COLO668 (cell line): ENCODE data around the gene ABCF2.

Experiments used
- DNase-seq: peaks from one replicate; lab custom pipeline; 2025; ENCODE audit not compliant: unreplicated experiment; lab: John Stamatoyannopoulos, UW

The ABCF2 gene

DNA sequence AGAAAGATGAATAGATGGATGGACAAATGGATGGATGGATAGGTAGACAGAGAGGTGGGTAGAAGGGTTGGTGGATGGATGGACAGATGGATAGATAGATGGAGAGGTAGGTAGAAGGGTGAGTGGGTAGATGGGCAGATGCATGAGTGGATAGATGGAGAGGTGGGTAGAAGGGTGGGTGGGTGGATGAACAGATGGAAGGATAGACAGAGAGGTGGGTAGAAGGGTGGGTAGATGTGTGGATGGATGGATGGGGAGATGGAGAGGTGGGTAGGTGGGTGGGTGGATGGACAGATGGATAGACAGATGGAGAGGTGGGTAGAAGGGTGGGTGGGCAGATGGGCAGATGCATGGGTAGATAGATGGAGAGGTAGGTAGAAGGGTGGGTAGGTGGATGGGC lies 29.1 kb downstream of the ABCF2 start:
- no peak for DNase-seq

DNA sequence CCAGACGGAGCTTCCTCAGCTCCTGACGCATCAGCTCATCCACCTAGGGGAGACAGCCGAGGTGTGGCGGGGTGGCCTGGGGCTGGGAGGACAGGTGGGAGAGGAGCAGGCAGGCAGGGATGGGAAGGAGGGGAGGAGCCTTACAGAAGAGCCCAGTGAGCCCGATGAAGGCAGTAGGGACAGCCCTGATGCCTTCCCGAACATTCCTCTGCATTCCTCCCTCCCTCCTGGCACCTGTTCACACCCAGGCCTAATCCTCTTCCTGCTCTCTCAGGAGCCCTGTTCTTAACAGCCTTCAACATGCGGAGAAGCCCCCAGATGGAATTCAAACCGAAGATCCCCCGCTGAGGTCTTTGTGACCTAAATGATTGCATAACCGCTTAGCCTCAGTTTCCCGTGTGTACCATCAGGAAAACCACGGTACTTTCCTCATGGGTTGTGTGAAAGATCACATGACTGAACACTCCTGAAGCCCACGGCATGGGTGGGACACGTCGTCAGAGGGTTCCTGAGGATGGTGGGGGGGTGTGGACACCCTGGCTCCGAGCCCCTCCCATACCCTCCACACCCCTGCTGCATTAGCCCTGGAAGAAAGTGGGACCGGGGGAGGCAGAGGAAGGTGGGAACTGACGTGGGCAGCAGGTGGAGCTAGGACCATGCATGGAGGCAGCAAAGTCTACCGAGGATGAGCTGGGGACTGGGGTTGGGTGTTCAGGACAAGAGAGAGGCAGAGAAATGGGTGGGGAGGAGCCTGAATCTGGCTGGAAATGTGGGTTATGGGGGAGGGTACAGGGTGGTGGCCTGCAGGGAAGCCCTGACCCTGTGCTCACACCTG lies 31.2 kb downstream of the ABCF2 start:
- no peak for DNase-seq

DNA sequence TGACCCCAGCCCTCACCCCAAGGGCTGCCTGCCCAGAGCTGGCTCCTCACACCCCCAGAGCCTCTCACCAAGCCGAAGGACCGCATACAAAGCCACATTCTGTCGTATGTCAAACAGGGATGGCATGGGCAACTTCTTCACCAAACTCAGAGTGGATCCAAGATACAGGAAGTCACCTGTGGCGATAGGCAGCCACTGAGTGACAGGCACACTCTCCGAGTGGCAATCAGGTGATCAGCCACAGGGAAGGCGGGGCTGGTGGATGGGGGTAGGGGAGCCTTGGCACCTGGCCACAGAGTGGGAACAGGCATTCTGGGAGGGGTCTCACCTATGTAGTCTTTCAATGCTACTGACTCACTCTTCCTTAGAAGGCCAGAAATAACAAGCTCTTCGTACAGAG lies 32.8 kb downstream of the ABCF2 start:
- DNase-seq, result no peak

DNA sequence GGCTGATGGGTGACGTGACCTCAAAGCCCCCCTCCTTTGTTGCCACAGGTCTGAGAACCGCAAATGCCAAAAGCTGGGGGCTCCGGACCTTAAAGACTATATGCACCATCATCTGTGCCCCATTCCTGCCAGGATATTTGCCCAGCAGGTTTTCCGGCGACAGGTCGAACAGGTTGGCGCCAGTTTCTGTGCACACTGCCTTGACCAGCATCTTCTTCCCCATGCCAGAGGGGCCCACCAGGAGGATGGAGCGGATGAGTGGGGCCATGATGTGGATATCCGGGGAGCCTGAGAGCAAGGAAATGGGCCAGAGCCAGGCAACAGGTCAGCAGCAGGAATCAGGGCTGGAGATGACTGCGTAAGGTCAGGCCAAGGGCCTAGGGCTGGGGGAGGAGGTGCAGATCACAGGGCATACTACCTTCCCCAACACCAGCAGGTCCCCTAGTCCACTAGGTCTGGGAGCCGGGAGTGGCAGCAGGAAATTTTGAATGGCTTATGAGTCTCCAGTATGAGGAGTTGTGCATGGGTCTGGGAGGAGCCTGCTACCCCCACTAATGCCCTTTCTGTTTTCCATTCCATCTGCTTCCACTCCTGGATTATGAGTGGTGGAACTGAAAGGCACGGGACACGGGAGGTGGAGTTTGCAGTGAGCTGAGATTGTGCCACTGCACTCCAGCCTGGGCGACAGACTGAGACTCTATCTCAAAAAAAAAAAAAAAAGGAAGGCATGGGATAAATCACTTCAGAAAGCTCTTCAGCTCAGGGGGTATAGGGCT lies 33.6 kb downstream of the ABCF2 start:
- no peak for DNase-seq

GRCh38 chr7:151192002-151192539 lies 34.9 kb downstream of the ABCF2 start:
- no peak for DNase-seq

- DNase-seq, result peak; percentile 9
These were observed 35.5 kb downstream of the ABCF2 start for GRCh38 chr7:151191544-151191943.

- DNase-seq, result no peak
These were observed 38.0 kb downstream of the ABCF2 start for GRCh38 chr7:151189038-151189437.

DNA sequence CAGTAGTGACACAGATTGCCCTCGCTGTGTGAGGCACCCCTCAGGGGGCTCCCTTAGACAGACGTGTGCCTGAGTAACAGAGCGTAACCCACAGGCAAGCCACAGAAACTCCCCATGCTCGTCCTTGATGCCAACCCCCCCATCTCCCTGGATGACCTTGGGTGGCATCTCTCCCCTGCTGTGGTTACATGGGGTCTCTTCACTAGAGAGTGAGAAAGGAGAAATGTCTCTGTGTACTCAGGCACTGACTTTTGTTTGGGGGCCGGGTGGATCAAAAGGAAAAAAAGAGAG lies 38.8 kb downstream of the ABCF2 start:
- no peak for DNase-seq

GRCh38 chr7:151187409-151188251 lies 39.4 kb downstream of the ABCF2 start:
- no peak for DNase-seq

- DNase-seq, result no peak
These were observed 40.2 kb downstream of the ABCF2 start, which contains the start of gene ASB10 for GRCh38 chr7:151186640-151187408. TSS of gene ASB10 (minus strand) at chr7:151187250. CDS start at chr7:151187130, 120 bp downstream.

GRCh38 chr7:151185762-151186639 lies 41.0 kb downstream of the ABCF2 start:
- no peak for DNase-seq

- DNase-seq, result no peak
These were observed 46.0 kb downstream of the ABCF2 start for GRCh38 chr7:151181011-151181431.

GRCh38 chr7:151179946-151180345 lies 47.1 kb downstream of the ABCF2 start:
- DNase-seq, result no peak

DNA sequence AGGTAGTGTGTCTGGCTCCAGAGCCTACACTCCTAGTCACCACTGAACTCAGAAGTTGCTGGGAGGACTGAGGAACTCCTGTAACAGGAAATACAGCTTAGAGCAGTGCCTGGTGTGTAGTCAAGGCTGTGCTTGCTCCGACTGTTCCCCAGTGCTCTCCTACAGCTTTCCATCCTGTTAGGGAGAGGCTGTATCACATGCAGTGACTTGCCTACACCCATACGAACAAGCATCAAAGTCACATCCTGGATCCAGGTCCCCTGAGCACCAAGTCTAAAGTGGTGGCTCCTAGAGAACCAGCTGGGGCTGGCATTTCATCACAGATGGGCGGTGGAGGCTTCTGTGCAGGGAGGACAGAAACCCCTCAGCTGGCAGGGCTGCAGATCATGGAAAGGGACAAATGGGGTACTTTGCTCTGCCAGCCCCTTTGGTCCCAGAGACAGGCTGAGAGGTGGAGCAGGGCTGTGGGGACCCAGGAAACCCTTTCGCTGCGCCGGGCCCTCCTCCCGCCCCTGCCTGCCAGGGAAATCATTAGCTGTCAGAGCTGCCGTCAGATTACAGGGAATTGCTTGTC lies 47.6 kb downstream of the ABCF2 start:
- no peak for DNase-seq

- DNase-seq, result no peak
These were observed 48.2 kb downstream of the ABCF2 start for GRCh38 chr7:151178831-151179230.

DNA sequence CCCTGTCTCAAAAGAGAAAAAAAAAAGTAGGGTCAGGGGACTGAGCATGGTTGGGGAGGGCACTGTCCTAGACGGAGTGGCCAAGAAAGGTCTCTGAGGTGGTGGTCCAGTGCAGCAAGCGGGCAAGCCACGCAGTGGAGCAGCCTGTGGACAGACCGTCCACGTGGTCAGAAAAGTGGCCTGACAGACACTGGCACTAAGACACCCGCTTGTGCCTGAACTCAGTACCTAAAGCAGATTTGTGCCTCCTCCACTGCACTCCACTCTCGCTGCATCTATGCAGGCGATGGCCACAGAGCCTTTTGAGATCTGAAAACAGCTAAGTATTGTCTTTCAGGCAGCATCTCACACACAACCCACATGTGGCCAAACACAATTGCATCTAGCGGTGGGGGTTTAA lies 48.8 kb downstream of the ABCF2 start:
- no peak for DNase-seq

DNA sequence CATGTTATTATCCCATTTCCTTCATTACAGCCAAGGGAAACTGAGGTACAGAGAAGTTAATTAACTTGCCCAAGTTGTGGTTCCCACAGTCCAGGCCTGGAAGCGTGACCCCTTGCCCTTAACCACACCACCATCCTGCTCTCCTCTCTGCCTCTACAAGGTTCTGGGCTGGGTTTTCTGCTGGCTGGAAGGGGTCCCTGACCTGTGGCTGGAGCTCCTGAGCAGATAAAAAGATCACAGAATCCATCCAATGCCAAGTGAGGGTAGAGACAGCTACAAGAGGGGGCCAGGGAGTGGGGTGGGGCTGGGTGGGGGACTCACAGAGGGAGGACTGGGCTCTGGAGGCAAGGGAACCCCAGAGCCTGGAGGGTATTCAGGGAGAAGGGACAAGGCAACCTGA lies 49.7 kb downstream of the ABCF2 start:
- DNase-seq, result no peak

GRCh38 chr7:151176401-151176800 lies 50.6 kb downstream of the ABCF2 start:
- no peak for DNase-seq

GRCh38 chr7:151175793-151176311 lies 51.2 kb downstream of the ABCF2 start:
- no peak for DNase-seq
